Measurements from ENCODE around the gene ZNF573. TPM values are rescaled to one million over a fixed set of nuclear protein-coding genes. Genes with fewer than 3 reads are reported as not detected.
"Not testable (repeated sequence)": the region's sequence is repeated elsewhere in the genome, so short reads cannot be mapped to it uniquely, and the experiment has no call there.

ZNF573 gene
- total RNA-seq = 9.9 TPM
- long read RNA-seq, partial matches to known transcripts = 0 of 3 reads
- long read RNA-seq, other reads (novel, unspliced or antisense) = 1 of 3 reads

DNA sequence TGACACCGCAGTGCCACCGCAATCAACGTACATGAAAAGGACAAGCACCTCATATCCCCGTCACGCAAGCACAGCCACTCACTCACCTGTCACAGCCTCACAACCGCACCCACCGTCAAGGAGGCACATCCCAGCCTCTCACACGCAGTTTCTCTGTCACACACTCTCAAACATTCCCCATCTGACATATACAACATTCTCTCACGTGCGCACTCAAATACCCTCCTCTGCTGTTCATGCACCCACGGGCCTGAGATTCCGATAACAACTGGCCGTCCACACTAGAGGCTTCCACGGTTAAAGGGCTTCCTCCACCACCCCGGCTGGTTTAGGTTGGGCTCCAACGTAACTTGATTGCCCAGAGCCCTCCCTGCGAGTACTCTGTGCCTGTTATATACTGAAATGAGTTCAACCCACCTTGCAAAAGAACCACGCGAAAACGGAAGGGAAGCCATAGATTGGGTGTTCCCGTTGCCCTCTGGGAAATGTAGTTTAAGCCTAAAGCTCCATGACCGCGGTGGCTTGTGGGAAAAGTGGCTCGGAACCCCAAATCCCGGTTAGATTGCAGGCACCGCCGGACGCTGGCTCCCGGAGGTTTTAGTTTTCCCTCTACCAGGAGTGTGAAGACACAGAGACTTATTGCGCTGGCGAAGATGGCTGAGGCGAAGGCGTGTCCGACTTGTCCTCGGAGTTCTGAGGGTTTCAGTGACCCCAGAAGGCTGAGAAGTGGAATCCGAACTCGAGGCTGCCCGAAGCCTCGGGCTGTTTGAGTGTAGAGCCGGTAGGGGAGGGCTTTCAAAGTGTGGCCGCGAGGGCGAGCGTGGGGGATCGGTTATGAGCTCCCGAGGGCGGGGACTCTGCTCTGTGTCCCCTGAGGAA, at the start of gene ZNF573:
ZNF573 (minus strand) TSS at position 460 of the 879 bp plus-strand sequence. CDS start 5,857 bp downstream, outside the sequence.
- intact Hi-C loops (cut with DNase I) = loop anchor here (2.0 kb wide), 1 partner anchor 61 kb away; the partner anchor contains the start of gene ZNF607
- DNase-seq (ENCODE audit: low spot score) = peak; percentile 91

DNA sequence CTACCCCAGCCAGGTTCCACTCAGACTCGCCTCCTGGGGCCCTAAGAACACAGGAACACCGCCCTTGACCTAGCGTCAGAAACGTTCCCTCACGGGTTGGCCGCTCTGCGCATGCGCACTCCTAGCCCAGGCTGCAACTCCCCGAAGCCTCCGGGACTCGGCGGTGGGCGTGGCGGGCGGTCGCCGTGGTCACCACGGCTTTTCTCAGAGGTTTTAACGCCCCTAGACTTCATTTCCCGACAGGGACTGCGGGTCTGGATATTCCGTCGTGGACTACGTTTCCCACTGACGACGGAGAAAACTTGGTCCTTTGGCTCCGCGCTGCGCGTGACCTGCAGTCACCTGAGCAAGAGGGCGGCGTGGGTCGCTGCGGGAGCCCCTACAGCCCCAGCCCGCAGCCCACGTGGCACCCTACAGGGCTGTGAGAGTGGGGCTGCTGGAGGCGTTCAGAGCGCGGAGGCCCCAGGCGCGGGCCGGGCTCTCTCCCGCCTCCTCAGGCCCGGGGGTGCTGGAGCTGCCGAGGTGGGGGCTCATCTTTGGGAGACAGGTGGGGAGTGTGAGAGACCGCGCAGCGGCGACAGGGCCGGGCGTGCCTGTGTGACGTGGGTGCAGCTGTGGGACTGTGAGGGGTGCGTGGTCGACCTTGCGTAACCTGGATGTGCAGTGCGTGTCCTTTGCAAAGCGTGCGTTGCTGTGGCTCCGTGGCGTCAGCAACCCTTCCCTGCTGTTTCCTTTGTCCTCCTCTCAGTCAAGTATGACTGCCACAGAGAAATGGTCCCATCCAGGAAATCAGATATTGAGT, 38.0 kb upstream of the ZNF573 start:
- peak; percentile 88 for DNase-seq (ENCODE audit: low spot score)

DNA sequence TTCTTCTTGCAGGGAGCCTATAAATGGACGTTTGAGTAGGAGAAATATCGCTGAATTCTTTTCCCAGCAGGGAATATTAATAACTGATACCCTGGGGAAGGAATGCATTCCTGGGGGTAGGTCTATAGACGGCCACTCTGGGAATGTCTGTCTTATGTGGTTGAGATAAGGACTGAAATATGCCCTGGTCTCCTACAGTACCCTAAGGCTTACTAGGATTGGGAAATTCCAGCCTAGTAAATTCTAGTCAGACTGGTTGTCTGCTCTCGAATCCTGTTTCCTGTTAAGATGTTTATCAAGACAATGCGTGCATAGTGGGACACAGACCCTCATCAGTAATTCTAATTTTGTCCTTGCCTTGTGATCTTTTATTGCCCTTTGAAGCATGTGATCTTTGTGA, 36.2 kb upstream of the ZNF573 start:
- DNase-seq (ENCODE audit: low spot score); intact Hi-C loops (cut with DNase I): not testable (repeated sequence)

More for the DNA sequence above, 38.0 kb upstream of the ZNF573 start:
- intact Hi-C loops (cut with DNase I) = no loop called here

DNA sequence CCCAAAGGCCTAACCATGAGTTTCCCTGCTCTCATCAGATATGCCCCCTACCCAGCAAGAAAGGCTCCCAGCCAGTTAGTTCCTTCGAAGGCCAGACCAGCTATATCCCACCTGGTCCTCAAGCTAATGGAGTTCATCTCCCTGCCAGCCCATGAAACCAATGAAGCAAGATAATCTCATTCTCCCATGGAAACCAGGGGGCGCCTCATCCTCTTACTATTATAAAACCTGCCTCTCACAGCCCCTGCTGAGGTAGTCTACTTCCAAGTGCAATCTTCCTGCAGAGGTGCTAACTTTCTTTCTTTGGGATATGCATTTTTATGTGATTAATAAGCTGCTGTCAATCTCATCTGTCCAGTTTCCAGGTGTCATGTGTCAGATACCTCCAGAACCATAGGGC, 34.0 kb upstream of the ZNF573 start:
- intact Hi-C loops (cut with DNase I) = no loop called here
- no peak for DNase-seq (ENCODE audit: low spot score)

DNA sequence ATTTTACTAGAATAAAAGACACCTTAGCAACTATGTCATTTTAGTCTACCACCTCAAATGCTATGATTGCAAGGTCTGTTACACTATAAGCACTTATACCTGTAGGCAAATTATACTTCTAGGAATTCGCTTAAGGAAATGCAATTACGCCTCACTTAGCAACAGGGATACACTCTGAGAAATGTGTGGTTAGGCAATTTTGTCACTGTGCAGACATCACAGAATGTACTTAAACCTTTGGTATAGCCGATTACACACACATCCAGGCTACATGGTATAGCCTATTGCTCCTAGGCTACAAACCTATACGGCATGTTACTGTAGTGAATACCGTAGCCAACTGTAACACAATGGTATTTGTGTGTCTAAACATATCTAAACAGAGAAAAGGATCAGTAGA, 30.0 kb upstream of the ZNF573 start:
- no peak for DNase-seq (ENCODE audit: low spot score)
- intact Hi-C loops (cut with DNase I) = no loop called here

DNA sequence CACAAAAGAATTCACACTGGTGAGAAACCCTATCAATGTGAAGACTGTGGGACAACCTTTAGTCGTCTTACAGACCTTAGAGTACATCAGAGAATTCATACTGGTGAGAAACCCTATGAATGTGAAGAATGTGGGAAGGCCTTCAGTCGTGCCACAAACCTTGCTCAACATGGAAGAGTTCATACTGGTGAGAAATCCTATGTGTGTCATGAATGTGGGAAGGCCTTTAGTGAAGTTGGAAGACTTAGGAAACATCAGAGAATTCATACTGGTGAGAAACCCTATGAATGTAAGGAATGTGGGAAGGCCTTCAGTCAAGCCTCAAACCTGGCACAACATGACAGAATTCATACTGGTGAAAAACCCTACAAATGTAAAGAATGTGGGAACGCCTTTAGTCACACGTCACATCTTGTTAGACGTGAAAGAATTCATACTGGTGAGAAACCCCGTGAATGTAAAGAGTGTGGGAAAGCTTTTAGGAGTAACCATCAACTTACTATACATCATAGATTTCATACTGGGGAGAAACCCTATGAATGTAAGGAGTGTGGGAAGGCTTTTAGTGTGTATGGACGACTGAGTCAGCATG, 24.0 kb upstream of the ZNF573 start:
- DNase-seq (ENCODE audit: low spot score) = no peak
- intact Hi-C loops (cut with DNase I) = no loop called here

DNA sequence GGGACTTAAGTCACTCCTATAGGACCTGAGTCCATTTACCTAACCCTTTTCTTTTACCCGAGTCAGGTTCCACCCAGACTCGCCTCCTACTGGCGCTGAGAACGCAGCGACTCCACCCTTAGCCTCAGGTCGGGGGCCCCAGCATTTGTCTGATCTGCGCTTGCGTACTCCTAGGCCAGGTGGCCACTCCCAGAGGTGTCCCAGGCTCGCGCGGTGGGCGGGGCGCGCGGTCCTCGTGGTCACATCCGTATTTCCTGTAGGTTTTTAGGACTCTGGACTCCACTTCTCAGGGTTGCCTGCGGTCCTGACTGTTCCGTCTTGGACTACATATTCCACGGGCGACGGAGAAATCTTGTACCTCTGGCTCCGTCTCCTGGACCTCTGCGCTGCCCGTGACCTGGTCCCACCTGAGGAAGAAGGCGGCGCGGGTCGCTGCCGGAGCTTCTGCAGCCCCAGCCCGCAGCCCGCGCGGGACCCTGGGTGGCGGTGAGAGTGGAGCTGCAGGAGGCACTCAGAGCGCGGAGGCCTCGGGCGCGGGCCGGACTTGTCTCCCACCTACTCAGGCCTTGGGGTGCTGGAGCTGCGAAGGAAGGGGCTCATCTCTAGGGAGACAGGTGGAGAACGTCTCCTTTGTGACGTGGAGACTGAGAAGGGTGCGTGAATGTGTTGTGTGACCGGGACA, 11.0 kb upstream of the ZNF573 start:
- no peak for DNase-seq (ENCODE audit: low spot score)
- intact Hi-C loops (cut with DNase I) = no loop called here

DNA sequence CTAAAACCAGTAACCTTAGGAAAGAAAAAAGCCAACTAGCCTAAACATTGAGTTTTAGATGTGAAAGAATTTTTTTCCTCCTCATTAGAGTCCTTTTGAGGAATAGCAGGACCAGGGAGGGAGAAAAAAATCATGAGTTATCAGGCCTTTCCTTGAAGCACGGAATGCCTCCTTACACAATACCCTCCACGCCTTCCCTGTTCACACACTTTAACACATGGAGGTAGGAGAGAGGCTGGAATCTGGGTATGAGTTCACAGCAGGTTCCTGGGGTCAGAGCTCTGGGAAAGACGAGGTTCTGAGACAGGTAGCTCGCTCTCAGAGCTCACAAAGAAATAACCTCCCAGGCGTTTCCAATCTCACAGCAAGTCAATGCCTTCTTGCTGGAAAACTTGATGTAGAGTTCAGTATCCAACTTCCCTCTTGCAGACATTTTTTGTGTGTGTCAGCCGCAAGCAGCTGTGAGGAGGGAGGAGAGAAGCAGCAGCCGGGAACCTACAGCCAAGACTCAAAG, 716 bp downstream of the ZNF573 start:
- intact Hi-C loops (cut with DNase I) = loop anchor here (2.0 kb wide), 1 partner anchor 60 kb away; the partner anchor contains the start of gene ZNF607
- no peak for DNase-seq (ENCODE audit: low spot score)

DNA sequence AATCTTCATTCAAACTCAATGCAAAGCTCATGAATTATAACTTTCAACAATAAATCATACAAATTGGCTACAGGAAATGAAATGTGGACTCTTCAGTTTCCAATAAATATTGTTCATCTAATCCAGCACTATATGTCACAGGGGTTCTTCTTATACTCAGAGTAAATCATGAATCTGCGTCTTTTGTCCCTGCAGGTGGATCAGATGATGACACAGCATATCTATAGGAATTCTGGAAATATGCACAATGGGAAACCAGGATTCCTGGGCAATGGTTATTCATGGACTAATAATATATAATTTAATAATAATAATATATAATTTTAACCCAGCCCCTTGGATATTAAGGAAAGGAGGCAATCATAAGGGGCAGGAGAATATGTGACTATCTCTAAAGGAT, 8.4 kb downstream of the ZNF573 start:
- intact Hi-C loops (cut with DNase I) = no loop called here
- DNase-seq (ENCODE audit: low spot score) = no peak

DNA sequence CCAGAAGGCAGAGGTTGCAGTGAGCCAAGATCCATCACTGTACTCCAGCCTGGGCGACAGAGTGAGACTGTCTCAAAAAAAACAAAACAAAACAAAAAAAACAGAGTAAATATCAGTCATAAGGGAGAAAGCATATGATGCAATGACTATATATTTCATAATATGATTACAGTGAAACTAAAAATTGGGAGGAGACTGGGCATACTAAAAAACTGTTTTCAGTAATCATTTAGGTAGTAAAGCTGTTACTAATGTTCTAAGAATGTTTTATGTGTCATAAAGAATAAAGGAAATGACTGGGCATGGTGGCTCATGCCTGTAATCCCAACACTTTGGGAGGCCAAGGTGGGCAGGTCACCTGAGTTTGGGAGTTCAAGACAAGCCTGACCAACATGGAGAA, 15.9 kb downstream of the ZNF573 start:
- intact Hi-C loops (cut with DNase I) = no loop called here
- DNase-seq (ENCODE audit: low spot score) = no peak

DNA sequence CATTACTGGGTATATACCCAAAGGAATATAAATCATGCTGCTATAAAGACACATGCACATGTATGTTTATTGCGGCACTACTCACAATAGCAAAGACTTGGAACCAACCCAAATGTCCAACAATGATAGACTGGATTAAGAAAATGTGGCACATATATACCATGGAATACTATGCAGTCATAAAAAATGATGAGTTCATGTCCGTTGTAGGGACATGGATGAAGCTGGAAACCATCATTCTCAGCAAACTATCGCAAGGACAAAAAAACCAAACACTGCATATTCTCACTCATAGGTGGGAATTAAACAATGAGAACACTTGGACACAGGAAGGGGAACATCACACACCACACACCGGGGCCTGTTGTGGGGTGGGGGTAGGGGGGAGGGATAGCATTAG, 21.7 kb downstream of the ZNF573 start:
- intact Hi-C loops (cut with DNase I); DNase-seq (ENCODE audit: low spot score): not testable (repeated sequence)

DNA sequence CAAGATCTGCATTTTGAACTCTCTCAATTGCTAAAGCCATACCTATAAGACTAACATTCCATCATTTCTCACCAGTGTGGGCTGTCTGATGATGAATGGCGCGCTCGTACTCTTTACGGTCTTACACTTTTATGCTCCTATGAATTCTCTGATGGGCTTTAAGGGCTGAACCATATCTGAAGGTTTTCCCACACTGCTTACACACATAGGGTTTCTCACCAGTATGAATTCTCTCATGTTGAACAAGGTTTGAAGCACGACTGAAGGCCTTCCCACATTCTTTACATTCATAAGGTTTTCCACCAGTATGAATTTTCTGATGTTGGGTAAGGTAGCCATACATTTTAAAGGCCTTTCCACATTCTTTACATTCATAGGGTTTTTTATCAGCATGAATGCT, 41.0 kb downstream of the ZNF573 start:
- DNase-seq (ENCODE audit: low spot score) = no peak

DNA sequence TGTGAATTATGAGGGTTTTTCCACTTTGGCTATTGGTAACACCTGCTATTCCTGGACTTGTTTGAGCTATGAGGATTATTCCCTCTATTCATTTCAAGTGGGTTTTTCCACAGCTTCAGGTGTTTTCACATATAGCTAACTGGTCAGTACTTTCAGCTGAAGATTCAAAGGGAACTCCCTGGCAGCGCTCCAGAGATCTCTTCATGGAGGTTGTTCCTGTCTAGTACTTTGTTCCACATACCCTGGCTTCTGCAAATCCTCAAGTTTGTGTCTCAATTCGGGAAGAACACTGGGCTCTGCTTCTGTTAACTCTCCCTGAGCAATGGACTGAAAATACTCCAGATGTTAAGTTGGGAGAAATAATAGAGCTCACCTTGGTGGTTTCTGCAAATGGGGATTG, 54.2 kb downstream of the ZNF573 start:
- DNase-seq (ENCODE audit: low spot score) = no peak
- intact Hi-C loops (cut with DNase I) = no loop called here

More for the DNA sequence above, 41.0 kb downstream of the ZNF573 start:
- intact Hi-C loops (cut with DNase I) = no loop called here

DNA sequence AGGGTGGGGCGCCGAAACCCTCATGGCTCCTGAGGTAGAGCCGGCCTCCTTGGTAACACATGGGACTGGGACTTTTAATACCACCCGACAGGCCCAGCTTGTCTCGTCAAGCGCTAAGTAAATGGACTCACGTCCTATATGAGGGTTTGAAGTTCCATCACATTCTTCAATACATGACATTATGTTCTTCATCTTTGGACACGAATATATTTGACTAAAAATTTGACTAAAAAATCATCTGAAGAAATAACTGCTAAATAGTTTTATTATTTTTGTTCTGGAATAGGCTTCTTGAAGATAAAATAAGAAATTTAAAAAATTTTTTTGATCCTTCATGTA, 59.5 kb downstream of the ZNF573 start:
- intact Hi-C loops (cut with DNase I) = loop anchor here (2.0 kb wide), 2 partner anchors 59 to 65 kb away; partner anchors contain the start of genes ZFP30 and ZNF573
- no peak for DNase-seq (ENCODE audit: low spot score)

DNA sequence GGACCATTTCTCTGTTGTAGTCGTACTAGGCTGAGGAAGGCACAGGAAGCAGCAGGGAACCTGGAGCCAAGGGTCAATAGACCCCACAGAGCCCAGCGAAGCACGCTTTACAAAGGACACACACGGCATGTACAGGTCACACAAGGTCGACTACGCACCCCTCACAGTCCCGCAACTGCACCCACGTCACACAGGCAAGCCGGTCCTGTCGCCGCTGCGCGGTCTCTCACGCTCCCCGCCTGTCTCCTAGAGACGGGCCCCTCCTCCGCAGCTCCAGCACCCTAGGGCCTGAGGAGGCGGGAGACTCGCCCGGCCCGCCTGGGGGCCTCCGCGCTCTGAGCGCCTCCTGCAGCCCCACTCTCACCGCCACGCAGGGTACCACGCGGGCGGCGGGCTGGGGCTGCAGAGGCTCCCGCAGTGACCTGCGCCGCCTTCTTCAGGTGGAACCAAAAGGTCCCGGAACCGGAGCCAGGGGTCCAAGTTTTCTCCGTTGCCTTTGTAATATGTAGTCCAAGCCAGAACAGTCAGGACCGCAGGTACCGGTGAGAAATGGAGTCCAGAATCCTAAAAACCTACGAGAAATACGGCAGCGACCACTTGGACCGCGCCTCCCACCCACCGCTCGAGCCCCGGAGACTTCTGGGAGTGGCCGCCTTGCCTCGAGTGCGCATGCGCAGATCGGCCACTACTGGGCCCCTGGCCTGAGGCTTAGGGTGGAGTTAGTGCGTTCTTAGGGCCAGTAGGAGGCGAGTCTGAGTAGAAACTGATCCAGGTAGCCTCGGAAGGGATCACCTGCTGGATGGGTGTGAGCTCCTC, 60.1 kb downstream of the ZNF573 start, which contains the start of gene ZNF607:
ZNF607 (minus strand) TSS at position 651 of the 816 bp plus-strand sequence. CDS start 8,143 bp downstream, outside the sequence.
- intact Hi-C loops (cut with DNase I) = loop anchor here (2.0 kb wide), 2 partner anchors 59 to 65 kb away; partner anchors contain the start of genes ZFP30 and ZNF573
- peak; percentile 93 for DNase-seq (ENCODE audit: low spot score)

DNA sequence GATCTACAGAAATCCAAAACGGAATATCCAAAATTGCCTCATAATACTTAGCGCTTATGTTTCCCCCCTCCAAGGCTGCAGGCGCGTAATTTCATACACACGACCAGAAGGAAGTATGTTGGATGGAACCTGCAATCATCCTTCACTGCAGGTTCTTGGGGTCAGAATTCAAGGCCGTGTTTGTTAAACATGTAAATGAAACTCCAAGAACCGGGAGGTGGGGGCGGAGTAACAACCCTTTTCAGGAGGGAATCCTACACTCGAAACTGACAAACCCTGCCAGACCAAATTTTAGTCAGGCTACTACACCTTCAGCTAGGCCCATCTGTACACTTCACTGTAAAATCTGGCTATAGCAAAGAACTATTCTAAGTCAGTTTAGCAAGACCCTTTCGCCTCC, 61.1 kb downstream of the ZNF573 start:
- no peak for DNase-seq (ENCODE audit: low spot score)
- intact Hi-C loops (cut with DNase I) = loop anchor here (2.0 kb wide), 2 partner anchors 60 to 64 kb away; partner anchors contain the start of genes ZFP30 and ZNF573

DNA sequence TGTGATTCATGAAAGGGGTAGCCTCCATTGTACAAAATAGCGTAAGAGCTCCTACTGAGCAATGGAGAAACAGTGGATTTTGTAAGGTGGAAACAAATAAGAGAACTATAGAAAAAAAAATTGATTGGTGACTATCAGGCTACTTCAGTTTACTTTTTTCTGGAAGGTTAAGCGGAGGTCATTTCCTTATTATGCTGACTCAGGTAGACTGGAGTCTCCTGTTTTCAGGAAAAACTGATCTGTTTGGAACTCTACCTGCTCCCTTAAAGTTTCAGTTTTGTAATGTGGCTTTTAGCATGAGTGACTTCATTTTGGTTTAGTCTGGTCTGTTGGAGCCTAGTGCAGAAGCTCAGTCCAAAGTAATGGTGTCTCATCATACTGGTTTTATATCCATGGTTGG, 63.2 kb downstream of the ZNF573 start:
- intact Hi-C loops (cut with DNase I) = no loop called here
- no peak for DNase-seq (ENCODE audit: low spot score)

DNA sequence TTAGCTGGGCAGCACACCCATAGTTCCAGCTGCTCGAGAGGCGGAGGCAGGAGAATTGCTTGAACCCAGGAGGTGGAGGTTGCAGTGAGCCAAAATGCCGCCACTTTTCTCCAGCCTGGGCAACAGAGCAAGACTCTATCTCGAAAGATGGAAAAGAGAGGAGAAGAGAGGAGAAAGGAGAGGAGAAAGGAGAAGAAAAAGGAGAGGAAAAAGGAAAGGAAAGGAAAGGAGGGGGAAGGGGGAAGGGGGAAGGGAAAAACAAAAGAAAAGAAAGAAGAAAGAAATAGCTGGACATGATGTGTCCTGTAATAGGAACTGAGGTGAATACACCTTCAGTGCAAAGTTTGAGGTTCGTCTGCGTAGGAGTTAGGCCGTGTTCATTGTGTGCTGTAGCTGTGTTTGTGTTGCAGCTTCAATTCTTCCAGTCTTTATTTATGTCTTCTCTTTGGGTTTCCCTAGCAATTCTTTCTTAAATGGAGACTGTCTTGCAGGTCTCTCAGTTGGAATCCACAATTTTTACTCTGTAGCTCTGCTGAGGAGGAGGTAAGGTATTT, 73.3 kb downstream of the ZNF573 start:
- no peak for DNase-seq (ENCODE audit: low spot score)
- intact Hi-C loops (cut with DNase I) = no loop called here

Data from cardiac septum (tissue), 1 donor.